DOHH2 (cell line): Measurements from ENCODE around the gene CREB3L2.

Source experiments
- H3F3A ChIP-seq: fragments of 200-600 bp; sonication (generic), shearing (Covaris generic); 2 replicates; pipeline ENCODE4 v1.6.0; 2016; ENCODE audit warnings: antibody characterized with exemption, mild to moderate bottlenecking; ENCODE audit not compliant: control insufficient read depth, insufficient read depth
- H3K27ac ChIP-seq: fragments of 200-600 bp; sonication (generic); 2 replicates; pipeline ENCODE4 v1.5.1; 2014; ENCODE audit warnings: low read depth, mild to moderate bottlenecking, low read length, moderate library complexity
- H3K27me3 ChIP-seq: fragments of 200-600 bp; sonication (generic); 2 replicates; pipeline ENCODE4 v1.6.1; 2014; ENCODE audit warnings: mild to moderate bottlenecking, low read length, mixed read lengths; ENCODE audit not compliant: control insufficient read depth
- H3K36me3 ChIP-seq: fragments of 200-600 bp; sonication (generic); 2 replicates; pipeline ENCODE4 v1.6.1; 2014; ENCODE audit warnings: mild to moderate bottlenecking, low read length, moderate library complexity, mixed read lengths; ENCODE audit not compliant: control insufficient read depth
- H3K4me1 ChIP-seq: fragments of 200-600 bp; sonication (generic); 2 replicates; pipeline ENCODE4 v1.6.1; 2014; ENCODE audit warnings: mild to moderate bottlenecking, low read length, mixed read lengths; ENCODE audit not compliant: control insufficient read depth
- H3K4me2 ChIP-seq: fragments of 200-600 bp; sonication (generic); 2 replicates; pipeline ENCODE4 v1.6.0; 2014; ENCODE audit warnings: mild to moderate bottlenecking, low read length, moderate library complexity
- H3K4me3 ChIP-seq: fragments of 200-600 bp; sonication (generic); 2 replicates; pipeline ENCODE4 v1.5.1; 2014; ENCODE audit warnings: mild to moderate bottlenecking, low read length, mixed read lengths
- H3K79me2 ChIP-seq: fragments of 200-600 bp; sonication (generic); 2 replicates; pipeline ENCODE4 v1.6.1; 2014; ENCODE audit warnings: mild to moderate bottlenecking, low read length, mixed read lengths; ENCODE audit not compliant: control insufficient read depth
- H3K9me2 ChIP-seq: fragments of 200-600 bp; sonication (generic); replicated peaks from 2 replicates; pipeline ENCODE4 v1.6.1; 2014; ENCODE audit warnings: mild to moderate bottlenecking, low read length, mixed read lengths; ENCODE audit not compliant: control insufficient read depth
- H3K9me3 ChIP-seq: fragments of 200-600 bp; sonication (generic); 2 replicates; pipeline ENCODE4 v1.6.1; 2014; ENCODE audit warnings: antibody characterized with exemption, low read length, mixed read lengths; ENCODE audit not compliant: control insufficient read depth, insufficient read depth
- H4K20me1 ChIP-seq: fragments of 200-600 bp; sonication (generic); 2 replicates; pipeline ENCODE4 v1.6.0; 2014; ENCODE audit warnings: low read depth, mild to moderate bottlenecking, antibody characterized with exemption, low read length, moderate library complexity; ENCODE audit not compliant: control insufficient read depth, insufficient read depth
- EZH2phosphoT487 ChIP-seq: fragments of 200-600 bp; sonication (generic); IDR thresholded peaks from 2 replicates; pipeline ENCODE4 v1.6.1; 2017; ENCODE audit warnings: borderline replicate concordance, mild to moderate bottlenecking, antibody characterized with exemption, low read length, moderate library complexity, mixed read lengths
- TF ChIP-seq, protein P1 (sequence below): fragments of 200-600 bp; sonication (generic); IDR thresholded peaks from one replicate; pipeline ENCODE4 v1.5.1; 2014; ENCODE audit warnings: antibody characterized with exemption, mild to moderate bottlenecking, low read depth, low read length; ENCODE audit not compliant: poor library complexity, severe bottlenecking

Gene CREB3L2

GRCh38 chr7:137977173-137977572, 24.7 kb downstream of the CREB3L2 start:
- Histone ChIP-seq H3K36me3 (no peaks in the 10 kb centered on the region), H3K27ac (no peak overlapping the region), H3K27me3 (no peaks in the 10 kb centered on the region), H3K79me2 (no peaks in the 10 kb centered on the region), H3K4me1 (no peaks in the 10 kb centered on the region), H3K4me3 (no peak overlapping the region), H3K9me3 (0 out of 2 replicates have a peak, but pooled peaks cover 3% of the 10 kb centered on the region), H3K4me2 (no peak overlapping the region), H4K20me1 (no peaks in the 10 kb centered on the region), H3F3A (no peaks in the 10 kb centered on the region), H3K9me2 (no peaks in the 10 kb centered on the region)
- no peak for TF ChIP-seq EZH2phosphoT487
- TF ChIP-seq, protein P1, sequence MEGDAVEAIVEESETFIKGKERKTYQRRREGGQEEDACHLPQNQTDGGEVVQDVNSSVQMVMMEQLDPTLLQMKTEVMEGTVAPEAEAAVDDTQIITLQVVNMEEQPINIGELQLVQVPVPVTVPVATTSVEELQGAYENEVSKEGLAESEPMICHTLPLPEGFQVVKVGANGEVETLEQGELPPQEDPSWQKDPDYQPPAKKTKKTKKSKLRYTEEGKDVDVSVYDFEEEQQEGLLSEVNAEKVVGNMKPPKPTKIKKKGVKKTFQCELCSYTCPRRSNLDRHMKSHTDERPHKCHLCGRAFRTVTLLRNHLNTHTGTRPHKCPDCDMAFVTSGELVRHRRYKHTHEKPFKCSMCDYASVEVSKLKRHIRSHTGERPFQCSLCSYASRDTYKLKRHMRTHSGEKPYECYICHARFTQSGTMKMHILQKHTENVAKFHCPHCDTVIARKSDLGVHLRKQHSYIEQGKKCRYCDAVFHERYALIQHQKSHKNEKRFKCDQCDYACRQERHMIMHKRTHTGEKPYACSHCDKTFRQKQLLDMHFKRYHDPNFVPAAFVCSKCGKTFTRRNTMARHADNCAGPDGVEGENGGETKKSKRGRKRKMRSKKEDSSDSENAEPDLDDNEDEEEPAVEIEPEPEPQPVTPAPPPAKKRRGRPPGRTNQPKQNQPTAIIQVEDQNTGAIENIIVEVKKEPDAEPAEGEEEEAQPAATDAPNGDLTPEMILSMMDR: no peak

DNA sequence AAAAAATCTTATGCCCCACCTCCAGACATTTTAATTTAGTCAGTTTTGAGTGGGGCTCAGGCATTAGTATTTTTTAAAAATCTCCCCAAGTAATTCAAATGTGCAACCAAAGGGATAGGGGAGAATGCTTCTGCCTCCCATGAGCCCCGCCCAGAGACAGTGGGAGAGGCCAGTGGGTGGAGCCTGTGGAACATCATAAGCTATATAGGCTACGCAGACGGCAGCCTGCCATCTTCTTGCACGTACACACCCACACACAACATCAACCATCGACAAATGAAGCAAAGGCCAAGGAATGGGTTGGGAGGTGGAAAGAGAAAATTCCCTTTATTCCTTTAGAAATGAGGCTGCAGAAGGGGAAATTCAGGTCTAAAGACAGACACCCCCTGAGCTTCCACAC, 25.2 kb downstream of the CREB3L2 start:
- Histone ChIP-seq H3K4me2 (no peak overlapping the region), H3K79me2 (no peaks in the 10 kb centered on the region), H3K4me1 (no peaks in the 10 kb centered on the region), H4K20me1 (no peaks in the 10 kb centered on the region), H3K4me3 (no peak overlapping the region), H3K27ac (no peak overlapping the region), H3K9me3 (0 out of 2 replicates have a peak, but pooled peaks cover 3% of the 10 kb centered on the region), H3K9me2 (no peaks in the 10 kb centered on the region), H3K27me3 (no peaks in the 10 kb centered on the region), H3F3A (no peaks in the 10 kb centered on the region), H3K36me3 (no peaks in the 10 kb centered on the region)
- TF ChIP-seq, protein P1: no peak
- TF ChIP-seq EZH2phosphoT487: no peak

DNA sequence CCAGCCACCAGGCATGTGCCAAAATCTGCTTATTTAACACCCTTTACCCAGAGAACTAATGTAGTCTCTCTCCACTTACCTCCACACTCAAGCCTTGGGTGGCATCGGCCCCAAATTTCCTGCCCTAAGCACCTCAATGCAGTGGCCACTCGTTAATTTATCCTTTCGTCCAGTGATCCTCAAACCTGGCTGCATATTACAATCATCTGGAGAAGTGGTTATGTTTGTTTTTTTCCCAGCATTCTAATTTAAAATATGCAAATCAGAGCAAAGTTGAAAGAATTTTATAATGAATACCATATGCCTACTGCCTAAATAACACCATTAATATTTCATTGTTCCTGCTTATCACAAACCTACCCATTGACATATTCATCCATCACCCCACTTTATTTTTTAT, 25.7 kb downstream of the CREB3L2 start:
- Histone ChIP-seq H3K79me2 (no peaks in the 10 kb centered on the region), H3K9me2 (no peaks in the 10 kb centered on the region), H3K4me3 (no peak overlapping the region), H3K9me3 (0 out of 2 replicates have a peak, but pooled peaks cover 3% of the 10 kb centered on the region), H3K4me2 (no peak overlapping the region), H4K20me1 (no peaks in the 10 kb centered on the region), H3K4me1 (no peaks in the 10 kb centered on the region), H3K27ac (no peak overlapping the region), H3K27me3 (no peaks in the 10 kb centered on the region), H3K36me3 (no peaks in the 10 kb centered on the region), H3F3A (no peaks in the 10 kb centered on the region)
- TF ChIP-seq EZH2phosphoT487: no peak
- TF ChIP-seq, protein P1: no peak

DNA sequence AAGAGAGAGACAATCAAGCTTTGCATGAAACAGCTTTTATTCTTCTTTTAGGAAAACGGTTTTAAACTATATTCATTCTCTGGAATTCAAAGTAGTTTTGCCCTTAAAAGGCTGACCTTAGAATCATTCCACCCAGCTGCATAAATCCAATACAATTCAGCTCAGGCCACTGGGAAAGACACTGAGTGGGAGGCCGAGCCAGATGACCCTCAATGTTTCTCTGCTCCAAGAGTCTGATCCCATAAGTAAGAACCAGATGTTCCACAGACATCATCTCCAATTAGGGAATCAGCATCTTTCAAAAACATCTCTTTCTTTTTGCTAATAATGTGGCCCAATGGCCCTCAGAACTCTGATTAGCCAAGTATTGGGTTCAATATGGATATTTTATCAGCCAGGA, 26.1 kb downstream of the CREB3L2 start:
- no peak overlapping the region for H3K27ac ChIP-seq
- H3K27me3 ChIP-seq: no peaks in the 10 kb centered on the region
- H3K4me2 ChIP-seq: no peak overlapping the region
- H3K36me3 ChIP-seq: no peaks in the 10 kb centered on the region
- no peaks in the 10 kb centered on the region for H3K4me1 ChIP-seq
- H3K9me3 ChIP-seq: 0 out of 2 replicates have a peak, but pooled peaks cover 3% of the 10 kb centered on the region
- H3K9me2 ChIP-seq: no peaks in the 10 kb centered on the region
- H4K20me1 ChIP-seq: no peaks in the 10 kb centered on the region
- TF ChIP-seq, protein P1: no peak
- TF ChIP-seq EZH2phosphoT487: no peak
- H3K4me3 ChIP-seq: no peak overlapping the region
- H3K79me2 ChIP-seq: no peaks in the 10 kb centered on the region
- H3F3A ChIP-seq: no peaks in the 10 kb centered on the region
